ENCODE data around the gene USP34.

DNA sequence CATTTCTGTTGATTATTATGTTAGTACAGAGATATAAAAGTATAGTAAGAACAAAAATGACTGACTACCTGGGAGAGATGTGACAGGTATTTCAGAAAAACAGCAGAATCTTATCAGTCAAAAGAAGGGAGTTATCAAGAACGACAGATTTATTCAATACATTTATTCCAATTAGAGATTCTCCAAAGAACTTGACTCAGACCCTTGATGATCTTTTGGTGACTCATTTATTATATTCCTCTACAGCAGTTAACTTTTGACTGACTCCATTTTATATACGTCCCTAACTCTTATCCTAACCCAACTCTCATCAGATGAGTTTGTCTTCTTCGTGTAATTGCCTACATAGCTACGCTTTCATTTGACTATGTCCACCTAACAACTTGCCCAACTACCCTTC lies 217.8 kb downstream of the USP34 start:
- TF ChIP-seq, protein P1, sequence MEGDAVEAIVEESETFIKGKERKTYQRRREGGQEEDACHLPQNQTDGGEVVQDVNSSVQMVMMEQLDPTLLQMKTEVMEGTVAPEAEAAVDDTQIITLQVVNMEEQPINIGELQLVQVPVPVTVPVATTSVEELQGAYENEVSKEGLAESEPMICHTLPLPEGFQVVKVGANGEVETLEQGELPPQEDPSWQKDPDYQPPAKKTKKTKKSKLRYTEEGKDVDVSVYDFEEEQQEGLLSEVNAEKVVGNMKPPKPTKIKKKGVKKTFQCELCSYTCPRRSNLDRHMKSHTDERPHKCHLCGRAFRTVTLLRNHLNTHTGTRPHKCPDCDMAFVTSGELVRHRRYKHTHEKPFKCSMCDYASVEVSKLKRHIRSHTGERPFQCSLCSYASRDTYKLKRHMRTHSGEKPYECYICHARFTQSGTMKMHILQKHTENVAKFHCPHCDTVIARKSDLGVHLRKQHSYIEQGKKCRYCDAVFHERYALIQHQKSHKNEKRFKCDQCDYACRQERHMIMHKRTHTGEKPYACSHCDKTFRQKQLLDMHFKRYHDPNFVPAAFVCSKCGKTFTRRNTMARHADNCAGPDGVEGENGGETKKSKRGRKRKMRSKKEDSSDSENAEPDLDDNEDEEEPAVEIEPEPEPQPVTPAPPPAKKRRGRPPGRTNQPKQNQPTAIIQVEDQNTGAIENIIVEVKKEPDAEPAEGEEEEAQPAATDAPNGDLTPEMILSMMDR (IDR thresholded peaks at IDR 0.05; ENCODE audit: low read depth, low read length, missing input control), result no peak
- TF ChIP-seq EGR1 (IDR thresholded peaks at IDR 0.05; ENCODE audit: low read depth in 2 of 2) (no peak), YY1 (IDR thresholded peaks at IDR 0.05) (no peak), HNF4A (conservative IDR thresholded peaks at IDR 0.05) (no peak), FOXA1 (IDR thresholded peaks at IDR 0.05) (no peak), TAF1 (conservative IDR thresholded peaks at IDR 0.05) (no peak), GABPA (IDR thresholded peaks at IDR 0.05 in 1 of 2, conservative IDR thresholded peaks at IDR 0.05 in 1 of 2) (no peak), JUND (IDR thresholded peaks at IDR 0.05) (no peak), SP1 (IDR thresholded peaks at IDR 0.05) (no peak)
- TF ChIP-seq, protein P2, sequence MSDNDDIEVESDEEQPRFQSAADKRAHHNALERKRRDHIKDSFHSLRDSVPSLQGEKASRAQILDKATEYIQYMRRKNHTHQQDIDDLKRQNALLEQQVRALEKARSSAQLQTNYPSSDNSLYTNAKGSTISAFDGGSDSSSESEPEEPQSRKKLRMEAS (IDR thresholded peaks at IDR 0.05), result no peak
- TF ChIP-seq, protein P3, sequence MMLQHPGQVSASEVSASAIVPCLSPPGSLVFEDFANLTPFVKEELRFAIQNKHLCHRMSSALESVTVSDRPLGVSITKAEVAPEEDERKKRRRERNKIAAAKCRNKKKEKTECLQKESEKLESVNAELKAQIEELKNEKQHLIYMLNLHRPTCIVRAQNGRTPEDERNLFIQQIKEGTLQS (IDR thresholded peaks at IDR 0.05), result no peak

Data from liver (tissue), 3 donors.